Mesodermal cell (in vitro differentiated cells): Measurements from ENCODE around the gene PACS2.
"Not testable (repeated sequence)": the region's sequence is repeated elsewhere in the genome, so short reads cannot be mapped to it uniquely, and the experiment has no call there.

Source experiments
- H3K27ac ChIP-seq: 2 replicates; pipeline ENCODE4 v1.7.0; 2013; ENCODE audit warnings: mild to moderate bottlenecking, low read depth, low read length, moderate library complexity; ENCODE audit not compliant: severe bottlenecking
- H3K36me3 ChIP-seq: 2 replicates; pipeline ENCODE4 v1.7.1; 2013; ENCODE audit warnings: mild to moderate bottlenecking, low read length, moderate library complexity; ENCODE audit not compliant: control insufficient read depth, insufficient read depth
- H3K4me1 ChIP-seq: one replicate; pipeline ENCODE4 v1.7.1; 2013; ENCODE audit warnings: mild to moderate bottlenecking, low read length; ENCODE audit not compliant: insufficient read depth, control insufficient read depth, poor library complexity, severe bottlenecking
- H3K4me3 ChIP-seq: 2 replicates; pipeline ENCODE4 v1.7.0; 2013; ENCODE audit warnings: low read length, control low read depth, mild to moderate bottlenecking; ENCODE audit not compliant: insufficient read depth, poor library complexity, severe bottlenecking; ENCODE audit errors: extremely low read depth
- H3K9me3 ChIP-seq: 2 replicates; pipeline ENCODE4 v1.7.1; 2013; ENCODE audit warnings: mild to moderate bottlenecking, low read length, moderate library complexity; ENCODE audit not compliant: control insufficient read depth
- whole genome bisulfite sequencing, 2 experiments: methylation state at CpG; one replicate each; pipeline ENCODE4 v1.1.5; 2013; ENCODE audit warnings: missing lambda C conversion rate in 2 of 2; ENCODE audit not compliant: insufficient coverage in 2 of 2; 5-methylcytosine and 5-hydroxymethylcytosine counted together

Gene PACS2

DNA sequence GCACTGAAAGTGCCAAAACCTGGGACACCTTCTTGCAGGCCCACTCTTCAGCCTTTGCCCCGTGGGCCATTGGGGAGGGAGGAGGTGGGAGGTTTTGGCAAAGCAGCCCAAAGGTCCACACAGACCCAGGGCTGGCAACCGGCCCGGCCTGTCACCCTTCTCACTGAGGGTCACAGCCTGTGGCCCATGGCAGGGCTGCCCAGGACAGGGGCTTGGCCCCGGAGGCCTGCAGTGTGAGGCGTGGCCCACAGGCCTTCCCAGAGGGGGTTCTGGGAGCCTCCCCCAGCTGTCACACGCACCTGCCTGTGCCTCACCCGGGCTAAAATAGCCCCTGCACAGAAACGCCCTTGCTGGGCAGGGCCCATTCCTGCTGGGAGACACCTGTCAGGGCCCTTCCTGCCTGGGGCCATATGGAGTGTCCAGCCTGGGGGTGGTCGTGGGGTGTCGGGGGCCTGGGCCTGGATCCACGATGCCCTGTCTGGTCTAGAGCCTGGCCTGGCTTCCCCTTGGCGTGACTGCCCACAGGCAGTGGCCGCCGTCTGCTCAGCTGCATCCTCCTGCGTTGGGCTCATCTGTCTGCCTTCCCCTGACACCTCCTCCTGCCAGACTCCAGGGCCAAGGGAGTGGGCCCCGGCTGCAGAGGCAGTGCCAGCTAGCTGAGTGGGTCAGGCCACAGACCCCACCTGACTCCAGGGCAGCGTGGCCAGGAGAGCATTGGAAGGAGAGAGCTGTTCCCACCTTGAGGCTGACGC lies 19.2 kb downstream of the PACS2 start:
- H3K36me3 ChIP-seq = no peaks in the 10 kb centered on the region
- H3K4me3 ChIP-seq = no peak overlapping the region
- WGBS, 2 experiments = 92% methylated on average over 17 of the region's 18 CpGs
- peaks cover 3% of the 10 kb centered on the region for H3K4me1 ChIP-seq
- no peak overlapping the region for H3K27ac ChIP-seq
- no peaks in the 10 kb centered on the region for H3K9me3 ChIP-seq

DNA sequence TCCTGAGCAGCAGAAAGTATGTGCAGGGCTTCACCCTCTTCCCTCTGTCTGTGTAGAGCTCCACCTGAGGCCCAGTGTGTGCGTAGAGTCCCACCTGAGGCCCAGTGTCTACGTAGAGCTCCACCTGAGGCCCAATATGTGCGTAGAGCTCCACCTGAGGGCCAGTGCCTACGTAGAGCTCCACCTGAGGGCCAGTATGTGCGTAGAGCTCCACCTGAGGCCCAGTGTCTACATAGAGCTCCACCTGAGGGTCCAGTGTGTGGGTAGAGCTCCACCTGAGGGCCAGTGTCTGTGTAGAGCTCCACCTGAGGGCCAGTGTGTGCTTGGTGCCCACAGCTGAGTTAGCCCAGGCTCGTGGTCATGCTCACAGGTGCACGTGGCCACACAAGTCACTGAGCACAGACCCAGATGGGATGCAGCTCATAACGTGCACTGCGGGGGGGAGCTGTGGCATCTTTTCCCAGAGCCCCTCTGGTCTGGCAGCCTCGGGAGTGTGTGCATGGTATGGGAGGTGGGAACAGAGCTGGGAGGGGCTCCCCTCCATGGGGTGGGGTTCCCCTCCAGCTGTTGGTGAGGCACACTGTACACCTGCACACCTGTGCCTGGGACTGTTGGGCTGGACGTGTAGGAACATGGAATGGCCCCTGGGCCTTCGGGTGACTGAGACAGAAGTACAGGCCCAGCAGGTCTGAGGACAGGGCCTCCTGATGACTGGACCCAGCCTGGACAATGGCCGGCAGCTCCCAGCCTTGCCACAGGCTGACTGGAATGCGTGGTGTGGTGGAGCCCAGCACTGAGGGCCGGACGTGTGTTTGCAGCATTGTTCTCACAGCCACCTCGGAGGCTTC lies 20.1 kb downstream of the PACS2 start:
- WGBS, 2 experiments = 88 to 95% methylated on average over 17 of the region's 17 CpGs
- H3K4me3 ChIP-seq = no peak overlapping the region
- peaks cover 3% of the 10 kb centered on the region for H3K4me1 ChIP-seq
- no peak overlapping the region for H3K27ac ChIP-seq
- H3K36me3 ChIP-seq = no peaks in the 10 kb centered on the region
- H3K9me3 ChIP-seq = no peaks in the 10 kb centered on the region

DNA sequence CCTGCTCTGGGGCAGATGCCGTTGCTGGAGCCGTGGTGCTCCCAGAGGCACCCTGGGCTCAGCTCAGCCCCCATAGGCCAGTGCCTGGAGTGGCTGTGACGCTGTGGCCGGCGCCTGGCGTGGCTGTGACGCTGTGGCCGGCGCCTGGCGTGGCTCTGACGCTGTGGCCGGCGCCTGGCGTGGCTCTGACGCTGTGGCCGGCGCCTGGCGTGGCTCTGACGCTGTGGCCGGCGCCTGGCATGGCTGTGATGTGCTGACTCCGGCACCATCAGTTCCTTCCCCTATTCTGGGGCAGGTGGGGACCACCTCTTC lies 20.6 kb downstream of the PACS2 start:
- not testable (repeated sequence) for H3K4me1 ChIP-seq, H3K27ac ChIP-seq

DNA sequence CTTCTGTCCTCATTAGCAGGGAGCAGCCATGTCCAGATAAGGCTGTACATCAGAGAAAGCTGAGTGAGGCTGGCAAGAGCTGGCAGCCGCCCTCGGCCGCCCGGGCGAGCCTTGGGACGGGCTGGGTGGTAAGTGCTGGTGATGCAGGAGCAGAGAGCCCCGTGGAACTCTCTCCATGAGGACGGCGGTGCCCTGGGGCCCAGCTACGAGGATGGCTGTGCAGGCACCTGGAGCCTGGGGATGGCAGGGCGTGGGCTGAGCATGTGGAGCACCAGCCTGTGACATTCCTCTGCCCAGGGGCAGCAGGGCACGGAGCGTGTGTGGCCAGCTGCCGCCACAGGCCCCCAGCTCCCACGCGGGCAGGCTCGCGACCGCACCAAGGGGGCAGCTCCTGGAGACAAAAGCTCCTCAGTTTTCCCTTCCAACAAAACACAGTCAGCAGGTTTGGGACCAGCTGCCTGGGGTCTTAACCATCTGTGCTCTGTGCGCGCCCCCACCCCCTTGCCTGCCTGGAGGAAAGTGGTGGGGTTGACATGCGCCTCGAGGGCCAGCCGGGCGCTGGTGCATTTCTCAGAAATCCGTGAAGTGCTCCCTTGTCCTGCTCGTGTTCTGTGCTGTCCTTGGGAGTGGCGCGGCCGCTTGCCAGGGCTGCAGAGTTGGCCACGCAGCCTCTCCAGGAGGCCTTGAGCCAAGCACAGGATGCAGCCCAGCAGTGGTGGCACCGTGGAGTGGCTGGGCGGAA lies 21.4 kb downstream of the PACS2 start:
- Histone ChIP-seq H3K9me3 (no peaks in the 10 kb centered on the region), H3K36me3 (no peaks in the 10 kb centered on the region), H3K4me1 (peaks cover 3% of the 10 kb centered on the region), H3K27ac (no peak overlapping the region), H3K4me3 (no peak overlapping the region)
- WGBS, 2 experiments = 96 to 97% methylated on average over 27 to 33 of the region's 33 CpGs

More for the DNA sequence above, 20.6 kb downstream of the PACS2 start:
- WGBS, 2 experiments = 95 to 99% methylated on average over 22 of the region's 22 CpGs
- not testable (repeated sequence) for H3K4me3 ChIP-seq, H3K9me3 ChIP-seq, H3K36me3 ChIP-seq

DNA sequence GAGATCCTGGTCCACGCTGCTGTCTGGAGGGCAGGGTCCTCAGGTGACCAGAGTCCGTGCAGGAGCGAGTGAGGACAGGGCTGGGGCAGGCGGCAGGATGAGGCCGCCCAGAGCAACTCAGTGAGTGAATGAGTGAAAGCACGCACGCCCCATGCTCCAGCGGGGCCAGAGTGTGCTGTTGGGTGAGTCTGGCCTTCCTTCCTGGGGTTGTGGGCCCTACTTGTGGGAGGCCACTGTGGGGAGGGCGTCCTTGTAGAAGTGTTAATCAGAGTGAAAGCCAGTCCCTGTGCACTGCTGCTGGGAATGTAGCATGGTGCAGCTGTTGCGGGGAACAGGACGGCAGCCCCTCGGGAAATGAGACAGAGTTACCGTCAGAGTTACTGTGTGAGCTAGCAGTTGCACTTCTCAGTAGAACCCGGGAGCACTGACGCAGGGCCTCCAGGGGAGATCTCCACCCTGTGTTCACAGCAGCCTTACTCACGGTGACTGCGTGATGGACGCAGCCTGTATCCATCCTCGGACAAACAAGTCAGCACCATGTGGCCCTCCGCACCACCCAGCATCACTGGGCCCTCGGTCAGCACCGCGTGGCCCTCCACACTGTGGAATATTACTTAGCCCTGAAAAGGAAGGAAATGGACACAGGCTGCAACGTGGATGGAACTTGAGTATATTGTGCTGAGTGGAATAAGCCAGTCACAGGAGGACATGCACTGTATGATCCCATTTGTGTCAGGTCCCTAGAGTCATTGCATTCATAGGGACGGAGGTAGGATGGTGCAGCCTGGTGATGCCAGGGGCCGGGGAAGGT lies 22.1 kb downstream of the PACS2 start:
- Histone ChIP-seq H3K4me1 (peaks cover 3% of the 10 kb centered on the region), H3K27ac (no peak overlapping the region), H3K9me3 (no peaks in the 10 kb centered on the region), H3K36me3 (no peaks in the 10 kb centered on the region), H3K4me3 (no peak overlapping the region)
- WGBS, 2 experiments = 95 to 96% methylated on average over 26 of the region's 26 CpGs

DNA sequence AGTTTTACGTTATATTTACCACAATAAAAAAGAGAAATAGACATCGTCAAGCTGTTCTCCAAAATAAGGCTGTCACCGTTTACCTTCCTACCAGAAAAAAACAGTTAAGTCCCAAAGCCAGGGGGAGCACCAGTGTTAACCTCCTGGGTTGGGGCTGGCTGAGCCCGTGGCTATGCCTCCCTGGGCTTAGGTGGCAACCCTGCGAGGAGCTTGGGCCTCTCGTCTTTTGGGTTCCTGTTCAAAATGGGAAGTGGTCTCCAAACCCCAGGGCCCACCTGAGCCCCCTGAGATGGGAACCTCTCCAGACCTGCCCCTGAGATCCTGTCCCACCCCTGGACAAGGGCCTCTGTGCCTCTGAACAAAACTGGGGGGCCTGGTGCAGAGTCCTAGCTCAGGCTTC lies 22.9 kb downstream of the PACS2 start:
- Histone ChIP-seq H3K9me3 (no peaks in the 10 kb centered on the region), H3K4me3 (no peak overlapping the region), H3K27ac (no peak overlapping the region), H3K4me1 (peaks cover 3% of the 10 kb centered on the region), H3K36me3 (no peaks in the 10 kb centered on the region)
- 90 to 95% methylated on average over 6 of the region's 6 CpGs for WGBS, 2 experiments

DNA sequence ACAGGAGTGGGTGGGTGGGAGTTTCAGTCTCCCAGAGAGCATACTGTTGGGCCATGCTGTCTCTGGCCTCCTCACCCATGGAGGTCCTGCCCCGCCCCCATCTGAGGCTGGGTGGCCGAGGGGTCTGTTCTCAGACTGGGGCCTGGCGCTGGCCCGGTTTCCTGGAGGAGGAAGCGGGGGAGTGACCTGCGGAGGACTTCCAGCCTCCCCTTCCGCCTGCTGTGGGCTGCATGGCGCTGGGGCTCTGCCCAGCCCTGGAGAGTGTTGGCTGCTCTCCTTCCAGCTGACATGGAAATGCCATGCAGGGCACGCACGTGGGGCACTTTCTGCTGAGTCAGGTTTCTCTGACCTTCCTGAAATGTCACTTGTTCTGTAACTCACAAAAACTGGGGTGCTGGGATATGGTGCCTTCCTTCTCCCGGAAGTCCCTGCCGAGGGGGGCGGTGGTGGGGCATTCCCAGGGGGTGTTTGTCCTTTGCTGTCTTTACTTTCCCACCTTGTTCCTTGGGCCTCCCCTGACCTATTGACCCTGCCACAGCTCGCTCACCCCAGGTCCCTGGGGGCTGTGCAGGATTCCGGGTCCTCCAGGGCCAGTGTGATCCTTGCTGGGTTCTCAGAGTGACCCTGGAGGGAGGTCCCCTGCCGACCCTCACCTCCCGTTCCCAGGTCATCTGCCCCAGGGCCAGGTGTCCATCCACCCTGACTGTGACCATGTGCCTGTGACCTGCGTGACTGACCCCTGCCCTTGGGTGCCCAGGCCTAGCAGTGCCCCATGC lies 23.6 kb downstream of the PACS2 start:
- WGBS, 2 experiments = 86 to 90% methylated on average over 14 to 17 of the region's 18 CpGs
- Histone ChIP-seq H3K4me3 (no peak overlapping the region), H3K36me3 (no peaks in the 10 kb centered on the region), H3K27ac (no peak overlapping the region), H3K4me1 (no peaks in the 10 kb centered on the region), H3K9me3 (no peaks in the 10 kb centered on the region)

DNA sequence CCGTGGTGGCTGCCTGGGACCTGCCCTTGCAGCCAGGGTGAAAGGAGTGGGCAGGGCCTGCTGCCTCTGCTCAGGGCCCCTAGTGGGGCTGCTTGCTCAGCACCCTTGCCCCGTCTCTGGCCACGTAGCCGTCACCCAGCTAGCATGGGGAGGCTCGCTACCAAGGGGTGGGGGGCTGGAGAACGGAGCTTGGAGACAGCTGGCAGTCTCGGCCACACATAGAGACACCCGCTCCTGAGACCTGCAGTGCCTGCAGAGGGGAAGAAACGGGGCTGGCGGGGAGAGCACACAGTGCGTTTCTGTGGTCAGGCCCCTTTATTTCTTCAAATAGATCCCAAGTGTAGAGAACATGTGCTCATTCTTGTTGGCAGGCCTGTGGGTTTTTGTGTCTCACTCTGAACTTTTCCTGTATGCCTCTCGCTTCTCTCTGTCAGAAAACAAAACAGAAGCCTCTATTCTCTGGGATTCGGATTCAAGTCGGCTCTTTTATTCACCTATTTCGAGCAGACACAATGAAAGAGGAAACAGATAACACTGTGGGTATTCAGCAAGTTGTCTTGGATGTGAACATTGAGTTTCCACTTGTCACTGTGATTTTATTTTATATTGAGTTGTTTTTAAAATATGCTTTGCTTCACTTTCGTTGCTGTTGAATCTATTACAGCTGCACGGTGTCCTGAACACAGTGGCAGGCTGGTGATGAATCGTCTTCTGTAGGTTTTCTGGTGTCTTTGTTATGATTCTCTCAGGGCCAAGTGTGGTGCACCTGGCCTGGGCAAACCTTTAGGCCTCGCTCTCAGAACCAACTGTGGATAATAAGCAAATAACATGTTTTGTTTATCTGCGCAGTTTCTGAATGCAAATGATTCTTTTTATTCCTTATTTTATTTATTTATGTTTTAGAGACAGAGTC lies 26.5 kb downstream of the PACS2 start:
- Histone ChIP-seq H3K9me3 (no peaks in the 10 kb centered on the region), H3K4me1 (no peaks in the 10 kb centered on the region), H3K36me3 (no peaks in the 10 kb centered on the region), H3K27ac (no peak overlapping the region), H3K4me3 (no peak overlapping the region)
- 86 to 88% methylated on average over 15 to 17 of the region's 20 CpGs for WGBS, 2 experiments

DNA sequence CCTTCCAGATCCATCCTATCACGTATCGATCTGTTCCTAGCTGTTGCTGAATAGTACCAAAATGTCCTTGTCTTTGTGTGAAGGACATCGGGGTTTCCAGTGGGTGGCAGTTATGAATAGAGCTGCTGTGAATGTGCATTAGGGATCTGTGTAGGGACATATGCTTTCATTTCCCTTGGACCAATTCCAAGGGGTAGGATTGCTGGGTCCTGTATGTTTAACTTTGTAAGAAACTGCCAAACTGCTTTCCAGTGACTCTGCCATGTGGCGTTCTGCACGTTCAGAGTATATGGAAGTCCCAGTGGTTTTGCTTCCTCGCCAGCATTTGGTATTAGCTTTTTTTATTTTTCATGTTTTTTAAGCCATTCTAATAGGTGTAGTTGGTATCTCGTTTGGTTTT lies 28.6 kb downstream of the PACS2 start:
- Histone ChIP-seq H3K4me1 (no peaks in the 10 kb centered on the region), H3K4me3 (no peak overlapping the region), H3K36me3 (no peaks in the 10 kb centered on the region), H3K9me3 (no peaks in the 10 kb centered on the region), H3K27ac (no peak overlapping the region)
- 90 to 100% methylated on average over 5 of the region's 7 CpGs for WGBS, 2 experiments
